OCI-LY7 (cell line): ENCODE data around the gene AKAP17A. TPM values are rescaled to one million over a fixed set of nuclear protein-coding genes. Genes with fewer than 3 reads are reported as not detected.

Experiments used
- BruUV-seq: library from RNA; stranded (reverse); fragments of 400-500 nt; replicated peaks from 2 replicates; lab custom pipeline; 2021; lab: Mats Ljungman, UMichigan
- CTCF ChIA-PET: fragments of 300-600 bp; sonication (Branson Sonifier 250); formaldehyde crosslinking; loops from one replicate; lab custom pipeline; 2022; ENCODE audit warnings: antibody characterized with exemption; ENCODE audit not compliant: unreplicated experiment; lab: Charles Lee
- POLR2A ChIA-PET: fragments of 300-600 bp; sonication (Branson Sonifier 250); formaldehyde crosslinking; loops from one replicate; lab custom pipeline; 2022; ENCODE audit warnings: antibody characterized with exemption; lab: Charles Lee
- DNase-seq: peaks from one replicate; pipeline ENCODE4 v3.0.0-alpha.2; 2015; ENCODE audit warnings: low spot score
- H2AFZ ChIP-seq: fragments of 200-600 bp; sonication (generic), shearing (Covaris generic); 2 replicates; pipeline ENCODE4 v1.6.1; 2014; ENCODE audit warnings: mild to moderate bottlenecking, antibody characterized with exemption, low read length, moderate library complexity
- H3K27ac ChIP-seq: fragments of 200-600 bp; sonication (generic); 2 replicates; pipeline ENCODE4 v1.5.1; 2014; ENCODE audit warnings: mixed run types, low read depth, mild to moderate bottlenecking, moderate library complexity, low read length, inconsistent platforms; ENCODE audit not compliant: poor library complexity, severe bottlenecking
- H3K36me3 ChIP-seq: fragments of 200-600 bp; sonication (generic); 2 replicates; pipeline ENCODE4 v1.6.1; 2014; ENCODE audit warnings: mild to moderate bottlenecking, antibody characterized with exemption, low read length, moderate library complexity, mixed read lengths; ENCODE audit not compliant: insufficient read depth
- H3K4me1 ChIP-seq: fragments of 200-600 bp; sonication (generic); 2 replicates; pipeline ENCODE4 v1.5.1; 2014; ENCODE audit warnings: mild to moderate bottlenecking, low read length; ENCODE audit not compliant: insufficient read depth, poor library complexity, severe bottlenecking
- H3K4me2 ChIP-seq: fragments of 200-600 bp; sonication (generic); 2 replicates; pipeline ENCODE4 v1.6.1; 2014; ENCODE audit warnings: mild to moderate bottlenecking, low read length
- H3K4me3 ChIP-seq: fragments of 200-600 bp; sonication (generic); 2 replicates; pipeline ENCODE4 v1.5.1; 2014; ENCODE audit warnings: mild to moderate bottlenecking, low read depth, low read length; ENCODE audit not compliant: poor library complexity, severe bottlenecking
- H3K79me2 ChIP-seq: fragments of 200-600 bp; sonication (generic); 2 replicates; pipeline ENCODE4 v1.6.1; 2016; ENCODE audit warnings: low read depth, mild to moderate bottlenecking, low read length, moderate library complexity, mixed read lengths; ENCODE audit not compliant: insufficient read depth
- H3K9me2 ChIP-seq: fragments of 200-600 bp; sonication (generic); 2 replicates; pipeline ENCODE4 v1.6.1; 2016; ENCODE audit warnings: mild to moderate bottlenecking, low read length, mixed read lengths; ENCODE audit not compliant: insufficient read depth
- H3K9me3 ChIP-seq: fragments of 200-600 bp; sonication (generic); 2 replicates; pipeline ENCODE4 v1.6.1; 2014; ENCODE audit warnings: mild to moderate bottlenecking, mixed run types, low read length, mixed read lengths
- H4K20me1 ChIP-seq: fragments of 200-600 bp; sonication (generic); 2 replicates; pipeline ENCODE4 v1.6.1; 2014; ENCODE audit warnings: mild to moderate bottlenecking, antibody characterized with exemption, low read length, moderate library complexity, mixed read lengths; ENCODE audit not compliant: insufficient read depth
- EZH2phosphoT487 ChIP-seq: fragments of 200-600 bp; sonication (generic); IDR thresholded peaks from 2 replicates; pipeline ENCODE4 v1.6.1; 2018; ENCODE audit warnings: low read depth, borderline replicate concordance, mild to moderate bottlenecking, mixed run types, antibody characterized with exemption, low read length, moderate library complexity, mixed read lengths
- intact Hi-C: fragments of 100-400 bp; cut with micrococcal nuclease; formaldehyde crosslinking; loops from one replicate; pipeline ENCODE4 v1.10.0; 2022; ENCODE audit not compliant: unreplicated experiment
- total RNA-seq, 2 experiments: library from RNA; depleted of rRNA in 1 of 2; stranded (reverse); fragments of >200 nt in 1 of 2; shearing (Covaris generic) in 1 of 2; gene quantifications; 2 replicates each; pipeline ENCODE4 v1.2.3, GENCODE V29; 2014 to 2022
- TF ChIP-seq, protein P1 (sequence below): fragments of 200-600 bp; sonication (generic); conservative IDR thresholded peaks from 2 replicates; pipeline ENCODE4 v1.5.1; 2014; ENCODE audit warnings: mild to moderate bottlenecking, antibody characterized with exemption, low read length, moderate library complexity, mixed read lengths

The AKAP17A gene
- total RNA-seq, 2 experiments from 2014 or later: 64.2 to 64.9 TPM

DNA sequence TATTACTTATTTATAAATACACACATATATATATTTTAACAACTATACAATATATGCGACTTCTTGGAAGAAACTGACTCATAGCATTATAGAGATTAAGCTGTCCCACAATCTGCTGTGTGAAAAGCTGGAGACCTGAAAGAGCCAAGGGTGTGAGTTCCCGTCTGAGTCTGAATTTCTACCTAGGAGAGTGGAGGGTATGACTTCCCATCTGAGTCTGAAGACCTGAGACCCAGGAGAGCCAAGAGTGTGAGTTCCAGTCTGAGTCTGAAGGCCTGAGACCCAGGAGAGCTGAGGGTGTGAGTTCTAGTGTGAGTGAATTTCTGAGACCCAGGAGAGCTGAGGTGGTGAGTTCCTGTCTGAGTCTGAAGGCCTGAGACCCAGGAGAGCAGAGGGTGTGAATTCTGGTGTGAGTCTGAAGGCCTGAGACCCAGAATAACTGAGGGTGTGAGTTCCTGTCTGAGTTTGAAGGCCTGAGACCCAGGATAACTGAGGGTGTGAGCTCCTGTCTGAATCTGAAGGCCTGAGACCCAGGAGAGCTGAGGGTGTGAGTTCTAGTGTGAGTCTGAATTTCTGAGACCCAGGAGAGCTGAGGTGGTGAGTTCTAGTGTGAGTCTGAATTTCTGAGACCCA, 45.5 kb upstream of the AKAP17A start:
- Histone ChIP-seq H2AFZ (no peak overlapping the region), H4K20me1 (no peaks in the 10 kb centered on the region), H3K9me3 (no peaks in the 10 kb centered on the region), H3K4me2 (no peak overlapping the region), H3K36me3 (no peaks in the 10 kb centered on the region), H3K9me2 (no peaks in the 10 kb centered on the region), H3K79me2 (no peaks in the 10 kb centered on the region), H3K4me3 (no peak overlapping the region), H3K4me1 (peaks cover 13% of the 10 kb centered on the region), H3K27ac (no peak overlapping the region)
- ChIA-PET CTCF (no interaction called here), POLR2A (no interaction called here)
- no peak for DNase-seq
- BruUV-seq: no TSS peak
- TF ChIP-seq, protein P1, sequence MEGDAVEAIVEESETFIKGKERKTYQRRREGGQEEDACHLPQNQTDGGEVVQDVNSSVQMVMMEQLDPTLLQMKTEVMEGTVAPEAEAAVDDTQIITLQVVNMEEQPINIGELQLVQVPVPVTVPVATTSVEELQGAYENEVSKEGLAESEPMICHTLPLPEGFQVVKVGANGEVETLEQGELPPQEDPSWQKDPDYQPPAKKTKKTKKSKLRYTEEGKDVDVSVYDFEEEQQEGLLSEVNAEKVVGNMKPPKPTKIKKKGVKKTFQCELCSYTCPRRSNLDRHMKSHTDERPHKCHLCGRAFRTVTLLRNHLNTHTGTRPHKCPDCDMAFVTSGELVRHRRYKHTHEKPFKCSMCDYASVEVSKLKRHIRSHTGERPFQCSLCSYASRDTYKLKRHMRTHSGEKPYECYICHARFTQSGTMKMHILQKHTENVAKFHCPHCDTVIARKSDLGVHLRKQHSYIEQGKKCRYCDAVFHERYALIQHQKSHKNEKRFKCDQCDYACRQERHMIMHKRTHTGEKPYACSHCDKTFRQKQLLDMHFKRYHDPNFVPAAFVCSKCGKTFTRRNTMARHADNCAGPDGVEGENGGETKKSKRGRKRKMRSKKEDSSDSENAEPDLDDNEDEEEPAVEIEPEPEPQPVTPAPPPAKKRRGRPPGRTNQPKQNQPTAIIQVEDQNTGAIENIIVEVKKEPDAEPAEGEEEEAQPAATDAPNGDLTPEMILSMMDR: no peak
- no peak for TF ChIP-seq EZH2phosphoT487
- intact Hi-C loops: no loop called here

DNA sequence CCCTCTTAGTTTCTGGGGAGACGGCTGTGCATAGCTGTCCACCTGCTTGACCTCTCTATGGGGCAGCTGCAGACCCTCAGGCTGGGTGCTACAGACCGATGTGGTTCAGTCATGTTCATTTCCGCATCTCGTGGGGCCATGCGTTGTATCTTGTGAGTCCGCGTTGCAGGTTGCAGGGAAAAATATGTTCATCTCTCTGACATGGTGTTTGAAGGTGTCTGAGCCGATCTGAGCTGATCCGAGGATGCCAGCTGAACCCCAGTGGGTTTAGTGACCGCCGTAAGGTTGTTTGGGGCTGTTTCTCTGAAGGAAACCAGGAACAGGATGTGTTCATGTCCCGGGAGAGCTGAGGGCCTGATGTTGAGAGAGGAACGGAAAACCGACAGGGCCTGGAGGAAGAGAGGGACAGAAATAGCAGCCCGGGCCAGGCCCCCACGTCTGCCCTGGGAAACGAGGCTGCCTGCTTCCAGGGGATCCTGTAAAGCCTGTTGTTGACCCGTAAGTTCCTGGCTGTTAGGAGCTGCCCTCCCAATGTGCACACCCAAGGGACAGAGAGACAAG, 44.6 kb upstream of the AKAP17A start:
- intact Hi-C loops: no loop called here
- Histone ChIP-seq H3K4me2 (no peak overlapping the region), H3K4me1 (peaks cover 15% of the 10 kb centered on the region), H3K36me3 (no peaks in the 10 kb centered on the region), H3K79me2 (no peaks in the 10 kb centered on the region), H3K9me2 (no peaks in the 10 kb centered on the region), H2AFZ (no peak overlapping the region), H3K9me3 (no peaks in the 10 kb centered on the region), H3K27ac (no peak overlapping the region), H3K4me3 (no peak overlapping the region), H4K20me1 (no peaks in the 10 kb centered on the region)
- no peak for DNase-seq
- ChIA-PET CTCF (no interaction called here), POLR2A (no interaction called here)
- TF ChIP-seq EZH2phosphoT487: no peak
- TF ChIP-seq, protein P1: no peak
- BruUV-seq: no TSS peak

DNA sequence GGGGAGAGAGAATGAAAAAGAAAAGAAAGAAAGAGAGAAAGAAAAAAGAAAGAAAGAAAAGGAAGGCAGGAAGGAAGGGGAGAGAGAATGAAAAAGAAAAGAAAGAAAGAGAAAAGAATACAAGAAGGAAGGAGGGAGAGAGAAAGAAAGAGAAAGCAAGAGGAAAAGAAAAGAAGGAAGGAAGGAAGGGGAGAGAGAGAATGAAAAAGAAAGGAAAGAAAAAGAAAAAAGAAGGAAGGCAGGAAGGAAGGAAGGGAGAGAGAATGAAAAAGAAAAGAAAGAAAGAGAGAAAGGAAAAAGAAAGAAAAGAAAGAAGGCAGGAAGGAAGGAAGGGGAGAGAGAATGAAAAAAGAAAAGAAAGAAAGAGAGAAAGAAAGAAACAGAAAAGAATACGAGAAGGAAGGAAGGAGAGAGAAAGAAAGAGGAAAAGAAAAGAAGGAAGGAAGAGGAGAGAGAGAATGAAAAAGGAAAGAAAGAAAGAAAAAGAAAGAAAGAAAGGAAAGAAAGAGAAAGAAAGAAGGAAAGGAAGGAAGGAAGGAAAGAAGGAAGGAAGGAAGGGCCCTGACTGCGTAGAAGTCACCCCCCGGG, 39.4 kb upstream of the AKAP17A start:
- no TSS peak for BruUV-seq
- no peak overlapping the region for H3K4me2 ChIP-seq
- CTCF ChIA-PET: no interaction called here
- peaks cover 7% of the 10 kb centered on the region for H3K9me3 ChIP-seq
- DNase-seq: no peak
- no peaks in the 10 kb centered on the region for H3K36me3 ChIP-seq
- H2AFZ ChIP-seq: no peak overlapping the region
- TF ChIP-seq EZH2phosphoT487: no peak
- TF ChIP-seq, protein P1: no peak
- POLR2A ChIA-PET: no interaction called here
- no peaks in the 10 kb centered on the region for H3K9me2 ChIP-seq
- intact Hi-C loops: no loop called here
- no peak overlapping the region for H3K4me3 ChIP-seq
- no peak overlapping the region for H3K27ac ChIP-seq
- no peaks in the 10 kb centered on the region for H4K20me1 ChIP-seq
- no peaks in the 10 kb centered on the region for H3K79me2 ChIP-seq
- H3K4me1 ChIP-seq: peaks cover 16% of the 10 kb centered on the region
